ENCODE measurements around the gene KCNJ6.

KCNJ6 gene

DNA sequence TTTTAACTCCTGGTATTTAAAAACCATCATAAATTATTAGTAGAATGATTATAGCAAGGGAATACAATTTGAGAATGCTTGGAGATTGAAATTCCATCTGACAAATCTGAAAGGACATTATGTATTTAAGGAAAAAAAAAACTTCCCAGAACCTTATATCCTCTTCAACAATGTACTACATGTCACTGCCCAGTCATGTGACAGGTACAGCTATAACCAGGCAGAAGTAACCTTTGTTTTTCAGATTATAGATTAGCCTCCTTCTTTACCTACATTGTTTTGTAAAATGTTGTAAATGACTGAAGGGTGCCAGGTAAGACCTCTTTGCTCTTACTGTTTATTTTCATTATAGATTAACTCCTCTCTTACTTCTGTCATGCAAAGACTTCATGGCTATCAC lies 96.9 kb downstream of the KCNJ6 start:
- Histone ChIP-seq H3K9me2 (ENCODE audit: low read depth, low read length) (no peaks in the 10 kb centered on the region), H4K20me1 (ENCODE audit: insufficient read depth, low read length) (no peaks in the 10 kb centered on the region), H3K4me1 (ENCODE audit: insufficient read depth, low read length, severe bottlenecking) (no peaks in the 10 kb centered on the region), H3K27ac (ENCODE audit: low read depth, low read length, poor library complexity, severe bottlenecking) (no peak overlapping the region), H3K36me3 (ENCODE audit: insufficient read depth, low read length) (no peaks in the 10 kb centered on the region), H3K4me2 (ENCODE audit: low read length) (no peak overlapping the region), H3F3A (ENCODE audit: insufficient read depth, low read length) (no peaks in the 10 kb centered on the region), H3K9ac (ENCODE audit: low read length) (no peak overlapping the region), H3K79me2 (ENCODE audit: insufficient read depth, low read length) (no peaks in the 10 kb centered on the region), H2AFZ (ENCODE audit: low read length) (no peak overlapping the region), H3K9me3 (ENCODE audit: low read length) (no peaks in the 10 kb centered on the region), H3K4me3 (ENCODE audit: low read depth, low read length, poor library complexity, severe bottlenecking) (no peak overlapping the region), H3K27me3 (ENCODE audit: insufficient read depth, low read length) (no peaks in the 10 kb centered on the region)
- TF ChIP-seq CTCF (IDR thresholded peaks at IDR 0.05; ENCODE audit: low read length) (no peak), EZH2 (IDR thresholded peaks at IDR 0.05; ENCODE audit: borderline replicate concordance, low read length) (no peak)

DNA sequence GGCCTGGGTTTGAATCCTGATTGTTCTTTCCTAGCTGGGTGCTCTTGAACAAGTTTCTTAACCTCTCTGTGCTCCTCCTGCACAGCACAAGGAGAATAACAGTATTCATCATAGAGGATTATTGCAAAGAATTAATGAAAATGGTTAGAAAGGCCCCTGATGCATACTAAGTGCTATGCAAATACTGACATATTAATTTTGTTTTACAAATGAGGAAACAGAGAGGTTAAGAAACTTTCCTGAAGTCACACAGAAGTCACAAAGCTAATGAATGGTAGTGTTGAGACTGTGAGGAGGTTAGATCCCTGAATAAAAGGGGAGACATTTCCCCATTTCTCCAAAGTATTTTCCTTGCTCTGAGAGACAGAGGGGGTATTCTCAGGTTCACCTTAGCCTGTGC lies 99.0 kb downstream of the KCNJ6 start:
- H3K4me3 ChIP-seq (ENCODE audit: low read depth, low read length, poor library complexity, severe bottlenecking), result no peak overlapping the region
- no peaks in the 10 kb centered on the region for H3K36me3 ChIP-seq (ENCODE audit: insufficient read depth, low read length)

GRCh38 chr21:37815893-37816292 lies 100.4 kb downstream of the KCNJ6 start:
- Histone ChIP-seq H2AFZ (ENCODE audit: low read length) (no peak overlapping the region), H3F3A (ENCODE audit: insufficient read depth, low read length) (no peaks in the 10 kb centered on the region), H3K27me3 (ENCODE audit: insufficient read depth, low read length) (no peaks in the 10 kb centered on the region), H3K9me2 (ENCODE audit: low read depth, low read length) (no peaks in the 10 kb centered on the region), H3K4me2 (ENCODE audit: low read length) (no peak overlapping the region), H3K9me3 (ENCODE audit: low read length) (no peaks in the 10 kb centered on the region), H3K79me2 (ENCODE audit: insufficient read depth, low read length) (no peaks in the 10 kb centered on the region), H4K20me1 (ENCODE audit: insufficient read depth, low read length) (no peaks in the 10 kb centered on the region), H3K9ac (ENCODE audit: low read length) (no peak overlapping the region), H3K36me3 (ENCODE audit: insufficient read depth, low read length) (no peaks in the 10 kb centered on the region), H3K4me3 (ENCODE audit: low read depth, low read length, poor library complexity, severe bottlenecking) (no peak overlapping the region), H3K4me1 (ENCODE audit: insufficient read depth, low read length, severe bottlenecking) (no peaks in the 10 kb centered on the region), H3K27ac (ENCODE audit: low read depth, low read length, poor library complexity, severe bottlenecking) (no peak overlapping the region)
- TF ChIP-seq EZH2 (IDR thresholded peaks at IDR 0.05; ENCODE audit: borderline replicate concordance, low read length), result no peak
- no peak for TF ChIP-seq CTCF (IDR thresholded peaks at IDR 0.05; ENCODE audit: low read length)

More for the DNA sequence above, 99.0 kb downstream of the KCNJ6 start:
- H2AFZ ChIP-seq (ENCODE audit: low read length), result no peak overlapping the region
- no peak overlapping the region for H3K27ac ChIP-seq (ENCODE audit: low read depth, low read length, poor library complexity, severe bottlenecking)
- H3K9me2 ChIP-seq (ENCODE audit: low read depth, low read length), result no peaks in the 10 kb centered on the region
- no peaks in the 10 kb centered on the region for H3K9me3 ChIP-seq (ENCODE audit: low read length)
- no peaks in the 10 kb centered on the region for H3K4me1 ChIP-seq (ENCODE audit: insufficient read depth, low read length, severe bottlenecking)
- no peak for TF ChIP-seq CTCF (IDR thresholded peaks at IDR 0.05; ENCODE audit: low read length)
- TF ChIP-seq EZH2 (IDR thresholded peaks at IDR 0.05; ENCODE audit: borderline replicate concordance, low read length), result no peak
- no peaks in the 10 kb centered on the region for H3K27me3 ChIP-seq (ENCODE audit: insufficient read depth, low read length)
- no peaks in the 10 kb centered on the region for H3F3A ChIP-seq (ENCODE audit: insufficient read depth, low read length)
- H3K4me2 ChIP-seq (ENCODE audit: low read length), result no peak overlapping the region
- no peaks in the 10 kb centered on the region for H4K20me1 ChIP-seq (ENCODE audit: insufficient read depth, low read length)
- no peak overlapping the region for H3K9ac ChIP-seq (ENCODE audit: low read length)
- H3K79me2 ChIP-seq (ENCODE audit: insufficient read depth, low read length), result no peaks in the 10 kb centered on the region
